Measurements from ENCODE around the gene NUDT15. TPM values are rescaled to one million over a fixed set of nuclear protein-coding genes. Genes with fewer than 3 reads are reported as not detected.

Gene NUDT15
- 10 to 100 TPM in 2 of 5 donors, 1 to 10 TPM in 1, under 1 TPM in 1, not detected in 1; 0.89 to 18.0 (median 13.4) TPM for total RNA-seq
- polyA plus RNA-seq: 10 to 100 TPM; 11.5 to 22.5 (median 20.2) TPM
- long read RNA-seq, donor 1, partial matches to known transcripts: 0 of 3 reads
- long read RNA-seq, donor 1, other reads (novel, unspliced or antisense): 0 of 3 reads
- long read RNA-seq, donor 2, transcript NUDT15-201 (3 exons, 2,098 nt): major isoform, 12 of 12 reads
- long read RNA-seq, donor 2, partial matches to known transcripts: 0 of 12 reads
- long read RNA-seq, donor 2, other reads (novel, unspliced or antisense): 0 of 12 reads
- long read RNA-seq, donor 3, partial matches to known transcripts: 12 of 16 reads
- long read RNA-seq, donor 3, other reads (novel, unspliced or antisense): 0 of 16 reads
- long read RNA-seq, donor 4: 0 reads
- long read RNA-seq, donor 5, transcript NUDT15-201 (3 exons, 2,098 nt): major isoform, 6 of 6 reads
- long read RNA-seq, donor 5, partial matches to known transcripts: 0 of 6 reads
- long read RNA-seq, donor 5, other reads (novel, unspliced or antisense): 0 of 6 reads
- long read RNA-seq, donor 6, transcript NUDT15-201 (3 exons, 2,098 nt): major isoform, 16 of 30 reads
- long read RNA-seq, donor 6, partial matches to known transcripts: 14 of 30 reads
- long read RNA-seq, donor 6, other reads (novel, unspliced or antisense): 0 of 30 reads
- long read RNA-seq, donor 7, partial matches to known transcripts: 0 of 4 reads
- long read RNA-seq, donor 7, other reads (novel, unspliced or antisense): 0 of 4 reads
- long read RNA-seq, donor 8, transcript NUDT15-201 (3 exons, 2,098 nt): major isoform, 7 of 7 reads
- long read RNA-seq, donor 8, partial matches to known transcripts: 0 of 7 reads
- long read RNA-seq, donor 8, other reads (novel, unspliced or antisense): 0 of 7 reads
- long read RNA-seq, donor 9, transcript NUDT15-201 (3 exons, 2,098 nt): major isoform, 5 of 26 reads
- long read RNA-seq, donor 9, partial matches to known transcripts: 21 of 26 reads
- long read RNA-seq, donor 9, other reads (novel, unspliced or antisense): 0 of 26 reads
- long read RNA-seq, donor 10, transcript NUDT15-201 (3 exons, 2,098 nt): major isoform, 5 of 5 reads
- long read RNA-seq, donor 10, partial matches to known transcripts: 0 of 5 reads
- long read RNA-seq, donor 10, other reads (novel, unspliced or antisense): 0 of 5 reads

DNA sequence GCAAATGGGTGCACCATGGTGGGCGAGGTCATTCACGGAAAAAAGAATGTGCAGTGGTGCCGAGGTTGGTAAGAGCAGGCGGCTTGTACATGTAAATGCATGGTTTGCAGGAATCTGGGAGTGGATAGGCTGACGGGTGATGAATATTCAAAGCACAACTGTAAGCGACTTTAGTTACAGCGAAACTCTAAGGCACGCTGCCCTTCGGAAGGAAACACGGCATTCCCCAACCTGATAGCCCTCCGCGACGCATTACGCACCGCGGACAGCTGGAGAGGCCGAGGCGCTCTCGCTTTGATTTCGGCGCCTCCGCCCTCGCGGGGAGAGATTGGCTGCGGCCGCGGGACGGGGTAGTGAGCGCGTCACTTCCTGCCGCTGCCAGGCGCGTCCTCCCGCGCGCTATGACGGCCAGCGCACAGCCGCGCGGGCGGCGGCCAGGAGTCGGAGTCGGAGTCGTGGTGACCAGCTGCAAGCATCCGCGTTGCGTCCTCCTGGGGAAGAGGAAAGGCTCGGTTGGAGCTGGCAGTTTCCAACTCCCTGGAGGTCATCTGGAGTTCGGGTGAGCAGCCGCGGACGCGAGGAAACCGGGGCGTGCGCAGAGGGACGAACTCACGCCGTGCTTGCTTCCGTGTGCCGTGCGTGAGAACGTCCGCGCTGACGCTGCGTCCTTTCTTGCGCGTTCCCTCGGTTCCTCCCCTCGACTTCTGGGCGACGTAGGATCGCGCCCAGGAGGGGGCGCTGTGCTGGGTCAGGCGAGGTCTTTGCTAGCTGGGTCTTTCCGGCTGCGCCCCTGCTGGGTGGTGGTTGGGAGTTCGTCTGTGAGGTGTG, at the start of gene NUDT15:
NUDT15 (plus strand) TSS at position 381 of the 828 bp plus-strand sequence; CDS start at position 402, 21 bp downstream.
- Histone ChIP-seq H3K27me3 (no peaks in the 10 kb centered on the region), H3K4me1 (peaks cover 6 to 21% (median 15%) of the 10 kb centered on the region in 4 donors), H3K9me3 (peaks cover 0 to under 1% (median 0%) of the 10 kb centered on the region in 4 donors), H3K4me3 (peak within 1 kb of the TSS; percentile 52 to 69 (median 61)), H3K27ac (peak within 1 kb of the TSS; percentile 93 to 98 (median 97)), H3K36me3 (peaks cover 0 to 19% (median 16%) of the 10 kb centered on the region in 4 donors)
- TF ChIP-seq EP300 (IDR thresholded peaks at IDR 0.05) (peak; percentile 57), POLR2AphosphoS5 (IDR thresholded peaks at IDR 0.05) (peak; percentile 89 to 97 (median 94)), POLR2A (IDR thresholded peaks at IDR 0.05) (peak in 2 of 4 donors; percentile 76 to 82), CTCF (IDR thresholded peaks at IDR 0.05) (peak in 6 of 7 experiments; percentile 74 to 99 (median 96))
- WGBS, 5 donors: 0 to 1% (median 1%) methylated on average over 23 to 82 of the region's 82 CpGs
- peak; percentile 93 to 99 for DNase-seq
- intact Hi-C loops (cut with DNase I; ENCODE audit: low total_unique reads): no loop called here

- Histone ChIP-seq H3K27me3 (no peaks in the 10 kb centered on the region), H3K27ac (no peak overlapping the region), H3K36me3 (peaks cover 8 to 74% (median 70%) of the 10 kb centered on the region in 4 donors), H3K4me1 (peaks cover 0 to 14% (median 0%) of the 10 kb centered on the region in 4 donors), H3K4me3 (no peak overlapping the region), H3K9me3 (no peaks in the 10 kb centered on the region)
- WGBS, 5 donors: 41 to 97% (median 96%) methylated on average over 1 of the region's 1 CpG
- intact Hi-C loops (cut with DNase I; ENCODE audit: low total_unique reads): no loop called here
- TF ChIP-seq EP300 (IDR thresholded peaks at IDR 0.05): no peak
- no peak for TF ChIP-seq POLR2A (IDR thresholded peaks at IDR 0.05)
- no peak for TF ChIP-seq POLR2AphosphoS5 (IDR thresholded peaks at IDR 0.05)
- TF ChIP-seq CTCF (IDR thresholded peaks at IDR 0.05): no peak
- no peak for DNase-seq
These were observed 47.1 kb upstream of the NUDT15 start for GRCh38 chr13:47990427-47990826.

DNA sequence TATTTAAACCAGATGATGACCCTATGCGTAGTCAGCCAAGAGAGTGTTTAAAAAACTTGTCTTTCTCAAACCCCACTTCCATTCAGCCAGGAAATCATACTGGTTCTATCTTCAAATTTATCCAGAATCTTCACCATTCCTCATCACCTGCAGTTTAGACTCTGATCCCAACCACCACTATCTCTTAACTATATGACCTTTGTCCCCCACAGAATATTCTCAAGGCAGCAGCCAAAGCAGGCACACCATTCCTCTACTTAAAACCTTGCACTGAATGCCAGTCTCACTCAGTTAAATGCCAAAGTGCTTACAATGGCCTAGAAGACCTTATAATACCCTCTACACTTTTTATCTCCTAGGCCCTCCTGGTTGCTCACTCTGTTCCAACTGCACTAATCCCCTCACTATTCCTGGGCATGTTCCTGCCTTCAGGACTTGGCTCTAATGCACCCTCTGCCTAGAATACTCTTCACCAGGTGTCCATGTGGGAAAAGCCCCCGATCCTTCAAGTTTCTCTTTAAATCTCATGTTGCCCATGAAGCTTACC, 46.5 kb upstream of the NUDT15 start:
- 96 to 100% (median 99%) methylated on average over 2 of the region's 2 CpGs for WGBS, 5 donors
- no peaks in the 10 kb centered on the region for H3K9me3 ChIP-seq
- DNase-seq: no peak
- H3K27ac ChIP-seq: no peak overlapping the region
- H3K27me3 ChIP-seq: no peaks in the 10 kb centered on the region
- no peak overlapping the region for H3K4me3 ChIP-seq
- peaks cover 0 to 14% (median 0%) of the 10 kb centered on the region in 4 donors for H3K4me1 ChIP-seq
- peaks cover 3 to 72% (median 69%) of the 10 kb centered on the region in 4 donors for H3K36me3 ChIP-seq
- intact Hi-C loops (cut with DNase I; ENCODE audit: low total_unique reads): no loop called here
- no peak for TF ChIP-seq POLR2AphosphoS5 (IDR thresholded peaks at IDR 0.05)

- Histone ChIP-seq H3K4me1 (peaks cover 0 to 18% (median 0%) of the 10 kb centered on the region in 4 donors), H3K27ac (no peak overlapping the region), H3K27me3 (no peaks in the 10 kb centered on the region), H3K9me3 (no peaks in the 10 kb centered on the region), H3K4me3 (no peak overlapping the region), H3K36me3 (peaks cover 0 to 69% (median 67%) of the 10 kb centered on the region in 4 donors)
- WGBS, 5 donors: 73 to 89% (median 82%) methylated on average over 4 of the region's 4 CpGs
- TF ChIP-seq POLR2A (IDR thresholded peaks at IDR 0.05) (no peak), POLR2AphosphoS5 (IDR thresholded peaks at IDR 0.05) (no peak), CTCF (IDR thresholded peaks at IDR 0.05) (no peak), EP300 (IDR thresholded peaks at IDR 0.05) (no peak)
- DNase-seq: no peak
- intact Hi-C loops (cut with DNase I; ENCODE audit: low total_unique reads): no loop called here
These were observed 45.7 kb upstream of the NUDT15 start for GRCh38 chr13:47991859-47992258.

Data from stomach (tissue), 19 donors.